HEK293 (cell line): ENCODE data around the gene EML4.

Source experiments
- CTCF ChIP-seq: fragments of 450-650 bp; formaldehyde crosslinking; IDR thresholded peaks from 2 replicates; pipeline ENCODE4 v1.5.1; 2016; ENCODE audit warnings: missing biosample characterization, missing genetic modification characterization
- ZBTB44 ChIP-seq: fragments of 450-650 bp; IDR thresholded peaks from 2 replicates; pipeline ENCODE4 v1.5.1; 2018; ENCODE audit warnings: missing biosample characterization, mild to moderate bottlenecking, missing genetic modification characterization
- ZBTB7A ChIP-seq: fragments of 450-650 bp; formaldehyde crosslinking; IDR thresholded peaks from 2 replicates; pipeline ENCODE4 v1.5.1; 2016; ENCODE audit warnings: low read depth, missing biosample characterization, missing genetic modification characterization
- ZBTB8A ChIP-seq: fragments of 450-650 bp; formaldehyde crosslinking; IDR thresholded peaks from 2 replicates; pipeline ENCODE4 v1.5.1; 2016; ENCODE audit warnings: missing biosample characterization, missing genetic modification characterization
- ZNF169 ChIP-seq: fragments of 450-650 bp; formaldehyde crosslinking; IDR thresholded peaks from 2 replicates; pipeline ENCODE4 v1.5.1; 2016; ENCODE audit warnings: missing biosample characterization, missing genetic modification characterization
- ZNF223 ChIP-seq: fragments of 450-650 bp; formaldehyde crosslinking; IDR thresholded peaks from 2 replicates; pipeline ENCODE4 v1.5.1; 2016; ENCODE audit warnings: missing biosample characterization, missing genetic modification characterization
- ZNF23 ChIP-seq: fragments of 450-650 bp; formaldehyde crosslinking; IDR thresholded peaks from 2 replicates; pipeline ENCODE4 v1.5.1; 2016; ENCODE audit warnings: missing biosample characterization, missing genetic modification characterization, borderline replicate concordance
- ZNF513 ChIP-seq: fragments of 450-650 bp; IDR thresholded peaks from 2 replicates; pipeline ENCODE4 v1.5.1; 2018; ENCODE audit warnings: missing biosample characterization, missing genetic modification characterization
- ZXDB ChIP-seq: fragments of 450-650 bp; formaldehyde crosslinking; IDR thresholded peaks from 2 replicates; pipeline ENCODE4 v1.5.1; 2016; ENCODE audit warnings: missing biosample characterization, missing genetic modification characterization
- TF ChIP-seq, protein P1 (sequence below): fragments of 450-650 bp; formaldehyde crosslinking; IDR thresholded peaks from 2 replicates; pipeline ENCODE4 v1.5.1; 2016; ENCODE audit warnings: missing biosample characterization, missing genetic modification characterization

GRCh38 chr2:42163444-42164045 is 5.6 kb upstream of the EML4 start:
- TF ChIP-seq CTCF (tag by site-specific recombination) (no peak), ZBTB8A (no peak), ZXDB (no peak), ZNF23 (tag by site-specific recombination) (no peak), ZBTB7A (tag by site-specific recombination) (no peak), ZNF169 (no peak), ZNF223 (tag by site-specific recombination) (no peak), ZBTB44 (tag by site-specific recombination) (no peak), ZNF513 (no peak)
- TF ChIP-seq, protein P1, sequence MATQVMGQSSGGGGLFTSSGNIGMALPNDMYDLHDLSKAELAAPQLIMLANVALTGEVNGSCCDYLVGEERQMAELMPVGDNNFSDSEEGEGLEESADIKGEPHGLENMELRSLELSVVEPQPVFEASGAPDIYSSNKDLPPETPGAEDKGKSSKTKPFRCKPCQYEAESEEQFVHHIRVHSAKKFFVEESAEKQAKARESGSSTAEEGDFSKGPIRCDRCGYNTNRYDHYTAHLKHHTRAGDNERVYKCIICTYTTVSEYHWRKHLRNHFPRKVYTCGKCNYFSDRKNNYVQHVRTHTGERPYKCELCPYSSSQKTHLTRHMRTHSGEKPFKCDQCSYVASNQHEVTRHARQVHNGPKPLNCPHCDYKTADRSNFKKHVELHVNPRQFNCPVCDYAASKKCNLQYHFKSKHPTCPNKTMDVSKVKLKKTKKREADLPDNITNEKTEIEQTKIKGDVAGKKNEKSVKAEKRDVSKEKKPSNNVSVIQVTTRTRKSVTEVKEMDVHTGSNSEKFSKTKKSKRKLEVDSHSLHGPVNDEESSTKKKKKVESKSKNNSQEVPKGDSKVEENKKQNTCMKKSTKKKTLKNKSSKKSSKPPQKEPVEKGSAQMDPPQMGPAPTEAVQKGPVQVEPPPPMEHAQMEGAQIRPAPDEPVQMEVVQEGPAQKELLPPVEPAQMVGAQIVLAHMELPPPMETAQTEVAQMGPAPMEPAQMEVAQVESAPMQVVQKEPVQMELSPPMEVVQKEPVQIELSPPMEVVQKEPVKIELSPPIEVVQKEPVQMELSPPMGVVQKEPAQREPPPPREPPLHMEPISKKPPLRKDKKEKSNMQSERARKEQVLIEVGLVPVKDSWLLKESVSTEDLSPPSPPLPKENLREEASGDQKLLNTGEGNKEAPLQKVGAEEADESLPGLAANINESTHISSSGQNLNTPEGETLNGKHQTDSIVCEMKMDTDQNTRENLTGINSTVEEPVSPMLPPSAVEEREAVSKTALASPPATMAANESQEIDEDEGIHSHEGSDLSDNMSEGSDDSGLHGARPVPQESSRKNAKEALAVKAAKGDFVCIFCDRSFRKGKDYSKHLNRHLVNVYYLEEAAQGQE (tag by site-specific recombination): no peak
